ENCODE measurements around the gene ENO3. TPM values are rescaled to one million over a fixed set of nuclear protein-coding genes. Genes with fewer than 3 reads are reported as not detected.
"Not testable (repeated sequence)": the region's sequence is repeated elsewhere in the genome, so short reads cannot be mapped to it uniquely, and the experiment has no call there.

ENO3 gene
- 10 to 100 TPM; 16.0 to 22.9 (median 16.7) TPM for polyA plus RNA-seq (ENCODE audit: insufficient read length in 3 of 3)

DNA sequence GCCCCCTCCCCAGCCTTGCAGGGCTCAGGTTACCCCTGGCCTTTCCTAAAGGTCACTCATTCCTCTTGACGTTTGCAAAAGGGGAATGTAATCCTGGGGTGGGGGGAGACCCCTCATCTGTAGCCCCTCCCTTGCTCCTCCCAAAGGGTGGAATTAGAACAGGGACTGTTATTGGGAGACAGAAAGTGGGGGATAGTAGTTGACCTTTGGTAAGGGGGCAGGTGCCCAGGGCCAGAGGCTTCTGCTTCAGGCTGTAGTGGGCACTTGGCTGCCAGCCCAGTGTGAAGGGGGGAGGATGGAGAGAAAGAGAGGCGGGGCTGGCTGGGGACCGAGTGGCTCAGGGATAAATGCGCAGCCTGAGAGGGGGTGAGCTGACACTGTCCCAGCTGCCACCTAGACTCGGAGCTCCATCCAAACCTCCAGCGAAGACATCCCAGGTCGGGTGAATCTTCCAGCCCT lies at the start of gene ENO3:
TSS of gene ENO3 (plus strand) at position 374 of the 459 bp plus-strand sequence. CDS start 711 bp downstream, outside the sequence.
- no peak for DNase-seq (ENCODE audit: low read depth in 3 of 3, low spot score in 2 of 3)

DNA sequence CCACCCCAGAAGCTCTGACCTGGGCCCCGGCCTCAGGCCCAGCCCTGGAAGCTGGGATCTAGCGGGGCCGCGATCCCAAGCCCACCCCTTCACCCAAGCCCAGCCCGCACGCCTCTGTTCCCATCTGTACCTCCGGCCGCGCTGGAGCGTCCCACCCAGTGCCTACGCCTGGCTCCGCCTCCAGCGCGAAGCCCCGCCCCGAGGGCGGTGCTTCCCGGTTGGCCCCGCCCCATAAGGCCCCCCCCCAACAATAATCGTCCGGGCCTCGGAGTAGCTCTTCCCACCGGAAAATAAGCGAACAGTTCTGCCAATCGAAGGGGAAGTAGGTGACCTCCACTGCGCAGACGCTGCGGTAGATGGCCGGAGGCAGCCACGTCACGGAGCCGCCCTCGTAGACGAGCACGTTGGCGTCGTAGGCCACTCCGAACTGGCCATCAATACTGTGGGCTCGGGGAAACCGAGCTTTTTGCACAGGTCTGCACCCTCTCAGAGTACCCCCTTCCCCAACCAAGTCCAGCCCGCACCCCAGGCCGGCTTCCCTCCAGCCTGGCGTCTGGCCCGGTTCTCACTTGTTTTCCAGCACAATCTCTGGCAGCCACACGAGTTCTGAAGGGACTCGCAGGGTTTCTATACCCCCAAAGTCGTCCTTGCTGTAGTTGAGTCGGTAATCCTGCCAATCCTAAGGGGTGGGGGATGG lies 49.1 kb upstream of the ENO3 start:
- no peak for DNase-seq (ENCODE audit: low read depth in 3 of 3, low spot score in 2 of 3)

DNA sequence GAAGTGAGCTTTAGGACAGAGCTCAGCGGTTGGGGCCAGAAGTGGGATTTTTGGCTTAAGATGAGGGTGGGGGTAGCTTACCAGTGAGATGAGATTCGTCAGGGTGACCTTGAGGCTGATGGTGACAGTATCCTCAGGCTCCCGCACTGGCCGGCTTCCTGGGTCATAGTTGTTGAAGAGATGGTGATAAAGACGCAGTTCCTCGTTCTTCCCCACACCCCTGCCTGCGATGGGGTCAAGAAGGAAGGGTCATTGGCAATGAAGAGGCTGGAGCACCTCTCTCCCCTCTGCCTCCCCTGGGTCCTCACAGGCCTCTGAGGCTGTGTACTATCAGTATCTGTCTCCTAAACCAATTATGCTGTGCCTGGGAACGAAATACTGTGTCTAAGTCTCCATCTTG lies 48.4 kb upstream of the ENO3 start:
- DNase-seq (ENCODE audit: low read depth in 3 of 3, low spot score in 2 of 3), result no peak

DNA sequence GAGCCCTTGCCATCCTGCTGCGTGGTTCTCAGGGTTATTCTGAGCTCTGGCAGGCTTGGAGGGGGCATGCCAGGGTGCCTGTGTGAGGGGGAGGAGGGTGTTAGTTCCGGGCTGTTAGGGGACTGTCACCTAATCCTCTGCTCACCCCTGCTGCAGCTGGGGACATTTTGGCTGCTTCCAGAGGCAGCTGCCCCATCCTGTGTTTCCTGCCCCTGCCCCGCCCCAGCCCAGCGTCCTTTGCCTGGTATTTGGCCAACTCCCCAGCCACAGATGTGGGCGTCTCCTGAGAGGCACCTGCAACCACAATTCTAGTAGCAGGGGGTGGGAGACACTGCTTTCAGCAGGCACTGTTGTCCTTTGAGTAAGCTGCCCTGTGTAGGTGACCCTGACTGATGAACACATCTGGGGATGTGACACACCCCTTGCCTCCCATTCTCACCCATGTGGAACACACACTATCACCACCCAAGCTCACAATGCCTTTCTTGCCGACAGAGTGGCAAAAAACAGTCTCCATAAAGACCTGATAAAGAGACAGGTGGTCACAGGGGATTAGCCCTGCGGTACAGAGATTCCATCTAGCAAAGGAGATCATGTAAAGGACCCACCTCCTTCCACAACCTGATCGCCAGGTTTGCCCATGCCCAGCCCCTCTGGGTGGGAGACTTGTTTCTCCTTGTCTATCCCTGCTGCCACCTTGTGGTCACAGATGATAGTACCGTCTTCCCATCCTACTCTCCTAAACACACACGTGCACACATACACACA lies 47.7 kb upstream of the ENO3 start, which contains the start of gene CHRNE:
TSS of gene CHRNE (minus strand) at position 48 of the 768 bp plus-strand sequence. CDS start at position 13, 35 bp downstream.
- peak in 2 of 3 donors; percentile 74 to 77 for DNase-seq (ENCODE audit: low read depth in 3 of 3, low spot score in 2 of 3)

DNA sequence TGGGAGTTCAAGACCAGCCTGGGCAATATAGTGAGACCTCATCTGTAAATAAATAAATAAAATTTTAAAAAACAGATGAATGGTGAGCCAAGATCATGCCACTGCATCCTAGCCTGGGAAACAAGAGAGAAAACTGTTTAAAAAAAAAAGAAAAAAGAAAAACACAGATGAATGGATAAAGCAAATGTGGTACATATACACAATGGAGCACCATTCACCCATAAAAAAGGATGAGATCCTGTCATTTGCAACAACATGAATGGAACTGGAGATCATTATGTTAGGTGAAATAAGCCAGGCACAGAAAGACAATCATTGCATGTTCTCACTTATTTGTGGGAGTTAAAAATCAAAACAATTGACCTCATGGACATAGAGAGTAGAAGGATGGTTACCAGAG lies 44.3 kb upstream of the ENO3 start:
- not testable (repeated sequence) for DNase-seq (ENCODE audit: low read depth in 3 of 3, low spot score in 2 of 3)

DNA sequence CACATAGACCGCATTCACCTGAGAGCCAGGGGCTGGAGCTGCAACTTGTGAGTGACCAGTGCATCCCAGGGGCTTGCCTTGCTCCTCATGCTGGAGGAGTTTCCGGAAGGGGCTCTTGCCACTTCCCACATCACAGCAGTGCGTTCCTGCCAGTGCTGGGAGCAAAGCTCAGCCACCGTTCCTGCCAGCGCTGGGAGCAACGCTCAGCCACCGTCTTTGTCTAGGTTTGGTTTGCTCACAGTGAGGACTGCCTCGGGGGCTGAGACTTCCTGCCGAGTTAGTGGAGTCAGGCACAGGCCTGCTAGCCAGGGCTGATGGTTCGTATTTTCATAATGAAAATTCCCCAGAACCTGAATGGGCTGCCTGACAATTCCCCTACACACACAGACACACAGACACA lies 42.6 kb upstream of the ENO3 start:
- no peak for DNase-seq (ENCODE audit: low read depth in 3 of 3, low spot score in 2 of 3)

DNA sequence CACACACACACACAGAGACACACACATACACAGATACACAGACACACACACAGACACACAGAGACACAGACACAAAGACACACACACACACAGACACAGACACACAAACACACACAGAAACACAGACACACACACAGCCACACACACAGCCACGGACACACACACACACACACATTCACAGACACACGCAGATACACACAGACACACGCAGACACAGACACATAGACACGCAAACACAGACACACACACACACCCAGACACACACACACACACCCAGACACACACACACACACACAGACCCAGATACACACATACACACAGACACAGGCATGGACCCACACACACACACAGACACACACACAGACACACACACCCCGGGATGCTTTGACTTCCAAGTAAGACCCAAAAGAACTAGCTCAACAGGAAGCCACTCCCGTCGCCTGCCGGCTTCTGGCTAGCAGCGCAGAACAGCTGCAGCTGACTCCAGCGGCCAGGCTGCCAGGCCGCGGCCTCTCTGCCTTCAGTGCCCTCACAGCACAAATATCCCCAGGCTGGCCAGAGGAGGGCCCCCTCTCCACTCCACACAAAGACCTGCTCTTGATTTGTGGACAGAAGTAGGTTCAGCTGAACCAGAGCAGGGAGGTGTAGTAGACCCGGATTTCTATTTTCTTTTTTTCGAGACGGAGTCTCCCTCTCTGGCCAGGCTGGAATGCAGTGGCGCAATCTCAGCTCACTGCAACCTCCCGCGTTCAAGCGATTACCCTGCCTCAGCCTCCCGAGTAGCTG lies 42.0 kb upstream of the ENO3 start:
- DNase-seq (ENCODE audit: low read depth in 3 of 3, low spot score in 2 of 3), result peak in 2 of 3 donors; percentile 69 to 78

DNA sequence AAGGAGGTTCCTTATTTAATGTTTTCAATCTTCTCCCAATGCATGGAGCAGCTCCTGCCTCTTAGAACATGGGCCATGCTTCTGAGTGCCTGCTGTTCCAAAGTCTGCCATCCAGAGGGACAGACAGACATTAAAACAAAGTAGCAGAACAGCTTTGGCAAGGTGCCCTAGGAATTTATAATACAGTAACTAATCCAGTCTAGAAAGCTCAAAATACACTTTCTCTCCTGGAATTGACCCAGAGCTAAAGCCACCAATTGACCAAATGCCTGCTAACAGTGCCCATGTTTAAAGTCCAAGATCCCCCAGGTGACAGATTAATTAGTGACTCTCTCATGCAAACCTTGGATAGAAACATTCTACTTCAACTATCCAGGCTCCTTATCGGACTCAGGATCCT lies 36.9 kb upstream of the ENO3 start:
- DNase-seq (ENCODE audit: low read depth in 3 of 3, low spot score in 2 of 3), result no peak

DNA sequence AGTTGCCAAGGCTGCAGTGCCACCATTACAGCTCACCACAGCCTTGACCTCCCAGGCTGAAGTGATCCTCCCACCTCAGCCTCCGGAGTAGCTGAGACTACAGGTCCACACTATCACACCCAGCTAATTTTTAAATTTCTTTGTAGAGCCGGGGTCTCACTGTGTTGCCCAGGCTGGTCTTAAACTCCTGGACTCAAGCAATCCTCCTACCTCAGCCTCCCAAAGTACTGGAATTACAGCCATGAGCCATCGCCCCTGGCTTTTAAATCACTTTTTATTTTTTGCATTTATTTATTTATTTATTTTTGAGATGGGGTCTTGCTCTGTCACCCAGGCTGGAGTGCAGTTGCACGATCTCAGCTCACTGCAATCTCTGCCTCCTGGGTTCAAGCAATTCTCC lies 36.4 kb upstream of the ENO3 start:
- not testable (repeated sequence) for DNase-seq (ENCODE audit: low read depth in 3 of 3, low spot score in 2 of 3)

DNA sequence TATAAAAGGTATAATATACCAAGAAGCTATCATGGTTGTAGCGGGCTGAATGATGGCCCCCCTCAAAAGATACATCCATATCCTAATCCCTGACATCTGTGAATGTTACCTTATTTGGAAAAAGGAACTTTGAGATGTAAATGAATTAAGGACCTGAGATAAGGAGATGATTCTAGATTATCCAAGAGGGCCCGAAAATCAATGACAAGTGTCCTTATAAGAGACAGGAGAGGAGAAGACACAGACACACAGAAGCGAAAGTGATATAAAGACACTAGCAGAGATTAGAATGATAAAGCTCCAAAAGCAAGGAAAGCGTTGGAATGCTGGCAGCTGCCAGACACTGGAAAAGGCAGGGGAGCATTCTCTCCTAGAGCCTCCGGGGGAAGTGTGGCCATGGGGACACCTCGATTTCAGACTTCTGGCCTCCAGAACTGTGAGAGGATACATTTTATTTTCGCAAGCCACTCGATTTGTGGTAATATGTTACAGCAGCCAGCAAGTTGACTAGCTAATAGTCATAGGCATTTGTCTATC lies 31.3 kb upstream of the ENO3 start:
- DNase-seq (ENCODE audit: low read depth in 3 of 3, low spot score in 2 of 3), result no peak

DNA sequence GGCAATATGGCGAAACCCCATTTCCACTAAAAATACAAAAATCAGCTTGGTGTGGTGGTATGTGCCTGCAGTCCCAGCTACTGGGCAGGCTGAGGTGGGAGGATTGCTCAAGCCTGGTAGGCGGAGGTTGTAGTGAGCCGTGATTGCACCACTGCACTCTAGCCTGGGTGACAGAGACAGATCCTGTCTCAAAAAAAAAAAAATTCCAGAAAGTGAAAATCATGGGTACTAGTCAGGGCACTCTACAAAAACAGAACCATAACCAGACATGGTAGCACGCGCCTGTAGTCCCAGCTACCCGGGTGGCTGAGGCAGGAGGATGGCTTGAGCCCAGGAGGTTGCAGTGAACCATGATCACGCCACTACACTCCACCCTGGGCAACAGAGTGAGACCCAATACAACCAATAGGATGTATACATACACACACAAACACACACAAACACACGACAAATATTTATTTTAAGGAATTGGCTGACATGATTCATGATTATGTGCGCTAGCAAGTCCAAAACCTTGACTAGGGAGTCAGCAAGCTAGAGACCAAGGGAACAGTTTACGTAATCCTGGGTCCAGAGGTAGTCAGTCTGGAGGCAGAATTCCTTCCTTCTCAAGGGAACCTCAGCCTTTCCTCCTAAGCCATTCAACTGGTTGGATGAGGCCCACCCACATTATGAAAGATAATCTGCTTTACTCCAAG lies 30.4 kb upstream of the ENO3 start:
- no peak for DNase-seq (ENCODE audit: low read depth in 3 of 3, low spot score in 2 of 3)

DNA sequence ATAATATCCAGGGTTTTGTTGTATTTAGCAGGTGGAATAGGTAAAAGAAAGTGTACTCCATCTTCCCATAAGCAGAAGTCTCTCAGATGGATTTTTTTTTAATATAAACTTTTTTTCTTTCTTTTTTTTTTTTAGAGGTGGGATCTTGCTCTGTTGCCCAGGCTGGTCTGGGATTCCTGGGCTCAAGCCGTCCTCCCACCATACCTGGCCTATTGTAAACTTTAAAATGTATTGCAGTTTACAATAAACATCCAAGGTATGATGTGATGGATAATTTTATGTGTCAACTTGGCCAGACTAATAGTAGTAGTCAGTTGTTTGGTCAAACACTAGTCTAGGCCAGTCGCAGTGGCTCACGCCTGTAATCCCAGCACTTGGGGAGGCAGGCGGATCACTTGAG lies 29.6 kb upstream of the ENO3 start:
- no peak for DNase-seq (ENCODE audit: low read depth in 3 of 3, low spot score in 2 of 3)

DNA sequence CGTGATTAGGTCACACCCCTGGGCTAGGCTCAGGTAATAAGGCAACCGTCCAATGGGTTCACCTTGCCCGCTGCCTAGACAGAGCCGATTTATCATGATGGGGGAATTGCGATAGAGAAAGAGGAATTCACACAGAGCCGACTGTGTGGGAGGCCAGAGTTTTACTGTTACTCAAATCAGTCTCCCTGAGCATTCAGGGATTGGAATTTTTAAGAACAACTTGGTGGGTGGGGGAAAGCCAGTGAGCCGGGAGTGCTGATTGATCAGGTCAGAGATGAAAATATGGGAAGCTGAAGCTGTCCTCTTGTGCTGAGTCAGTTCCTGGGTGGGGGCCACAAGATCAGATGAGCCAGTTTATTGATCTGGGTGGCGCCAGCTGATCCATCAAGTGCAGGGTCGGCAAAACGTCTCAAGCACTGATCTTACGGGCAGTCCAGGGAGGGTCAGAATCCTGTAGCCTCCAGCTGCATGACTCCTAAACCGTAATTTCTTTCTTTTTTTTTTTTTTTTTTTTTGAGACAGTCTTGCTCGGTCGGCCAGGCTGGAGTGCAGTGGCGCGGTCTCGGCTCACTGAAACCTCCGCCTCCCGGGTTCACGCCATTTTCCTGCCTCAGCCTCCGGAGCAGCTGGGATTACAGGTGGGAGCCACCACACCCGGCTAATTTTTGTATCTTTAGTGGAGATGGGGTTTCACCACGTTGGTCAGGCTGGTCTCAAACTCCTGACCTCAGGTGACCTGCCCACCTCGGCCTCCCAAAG lies 24.2 kb upstream of the ENO3 start:
- DNase-seq (ENCODE audit: low read depth in 3 of 3, low spot score in 2 of 3), result not testable (repeated sequence)

DNA sequence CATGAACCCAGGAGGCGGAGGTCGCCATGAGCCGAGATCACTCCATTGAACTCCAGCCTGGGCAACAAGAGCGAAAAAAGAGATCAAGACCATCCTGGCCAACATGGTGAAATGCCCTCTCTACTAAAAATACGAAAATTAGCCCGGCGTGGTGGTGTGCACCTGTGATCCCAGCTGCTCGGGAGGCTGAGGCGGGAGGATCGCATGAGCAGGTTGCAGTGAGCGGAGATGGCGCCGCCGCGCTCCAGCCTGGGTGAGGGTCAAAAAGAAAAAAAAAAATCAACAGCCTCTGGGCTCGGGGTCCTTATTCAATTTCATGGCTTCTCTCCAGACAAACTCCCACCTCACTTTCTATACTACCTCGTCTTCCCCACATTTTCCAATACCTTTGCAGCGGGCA lies 22.0 kb upstream of the ENO3 start:
- DNase-seq (ENCODE audit: low read depth in 3 of 3, low spot score in 2 of 3), result no peak

DNA sequence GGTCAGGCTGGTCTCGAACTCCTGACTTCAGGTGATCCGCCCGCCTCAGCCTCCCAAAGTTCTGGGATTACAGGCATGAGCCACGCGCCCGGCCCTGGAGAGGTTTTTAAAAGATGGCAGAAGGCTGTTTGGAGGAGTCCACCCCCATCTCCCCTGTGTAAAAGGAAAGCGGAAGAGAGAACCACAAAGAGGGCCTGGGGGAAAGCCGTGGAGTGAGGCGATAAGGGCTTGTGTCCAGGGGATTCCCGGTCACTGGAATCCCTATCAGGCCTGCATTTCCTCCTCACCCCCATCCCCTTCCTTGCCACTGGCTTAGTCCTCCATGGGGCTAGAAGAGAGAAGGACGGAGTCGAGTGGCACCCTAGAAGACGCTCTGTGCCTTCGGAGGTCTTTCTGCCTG lies 19.0 kb upstream of the ENO3 start, which contains the start of gene GP1BA:
TSS of gene GP1BA (plus strand) at position 315 of the 400 bp plus-strand sequence. CDS start 328 bp downstream, outside the sequence.
- DNase-seq (ENCODE audit: low read depth in 3 of 3, low spot score in 2 of 3), result no peak

DNA sequence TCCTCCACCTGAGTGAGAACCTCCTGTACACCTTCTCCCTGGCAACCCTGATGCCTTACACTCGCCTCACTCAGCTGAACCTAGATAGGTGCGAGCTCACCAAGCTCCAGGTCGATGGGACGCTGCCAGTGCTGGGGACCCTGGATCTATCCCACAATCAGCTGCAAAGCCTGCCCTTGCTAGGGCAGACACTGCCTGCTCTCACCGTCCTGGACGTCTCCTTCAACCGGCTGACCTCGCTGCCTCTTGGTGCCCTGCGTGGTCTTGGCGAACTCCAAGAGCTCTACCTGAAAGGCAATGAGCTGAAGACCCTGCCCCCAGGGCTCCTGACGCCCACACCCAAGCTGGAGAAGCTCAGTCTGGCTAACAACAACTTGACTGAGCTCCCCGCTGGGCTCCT lies 18.2 kb upstream of the ENO3 start:
- DNase-seq (ENCODE audit: low read depth in 3 of 3, low spot score in 2 of 3), result no peak

DNA sequence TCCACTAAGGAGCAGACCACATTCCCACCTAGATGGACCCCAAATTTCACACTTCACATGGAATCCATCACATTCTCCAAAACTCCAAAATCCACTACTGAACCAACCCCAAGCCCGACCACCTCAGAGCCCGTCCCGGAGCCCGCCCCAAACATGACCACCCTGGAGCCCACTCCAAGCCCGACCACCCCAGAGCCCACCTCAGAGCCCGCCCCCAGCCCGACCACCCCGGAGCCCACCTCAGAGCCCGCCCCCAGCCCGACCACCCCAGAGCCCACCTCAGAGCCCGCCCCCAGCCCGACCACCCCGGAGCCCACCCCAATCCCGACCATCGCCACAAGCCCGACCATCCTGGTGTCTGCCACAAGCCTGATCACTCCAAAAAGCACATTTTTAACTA lies 17.3 kb upstream of the ENO3 start:
- no peak for DNase-seq (ENCODE audit: low read depth in 3 of 3, low spot score in 2 of 3)

DNA sequence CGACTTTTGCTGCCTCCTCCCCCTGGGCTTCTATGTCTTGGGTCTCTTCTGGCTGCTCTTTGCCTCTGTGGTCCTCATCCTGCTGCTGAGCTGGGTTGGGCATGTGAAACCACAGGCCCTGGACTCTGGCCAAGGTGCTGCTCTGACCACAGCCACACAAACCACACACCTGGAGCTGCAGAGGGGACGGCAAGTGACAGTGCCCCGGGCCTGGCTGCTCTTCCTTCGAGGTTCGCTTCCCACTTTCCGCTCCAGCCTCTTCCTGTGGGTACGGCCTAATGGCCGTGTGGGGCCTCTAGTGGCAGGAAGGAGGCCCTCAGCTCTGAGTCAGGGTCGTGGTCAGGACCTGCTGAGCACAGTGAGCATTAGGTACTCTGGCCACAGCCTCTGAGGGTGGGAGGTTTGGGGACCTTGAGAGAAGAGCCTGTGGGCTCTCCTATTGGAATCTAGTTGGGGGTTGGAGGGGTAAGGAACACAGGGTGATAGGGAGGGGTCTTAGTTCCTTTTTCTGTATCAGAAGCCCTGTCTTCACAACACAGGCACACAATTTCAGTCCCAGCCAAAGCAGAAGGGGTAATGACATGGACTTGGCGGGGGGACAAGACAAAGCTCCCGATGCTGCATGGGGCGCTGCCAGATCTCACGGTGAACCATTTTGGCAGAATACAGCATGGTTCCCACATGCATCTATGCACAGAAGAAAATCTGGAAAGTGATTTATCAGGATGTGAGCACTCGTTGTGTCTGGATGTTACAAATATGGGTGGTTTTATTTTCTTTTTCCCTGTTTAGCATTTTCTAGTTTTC lies 16.5 kb upstream of the ENO3 start:
- DNase-seq (ENCODE audit: low read depth in 3 of 3, low spot score in 2 of 3), result no peak

DNA sequence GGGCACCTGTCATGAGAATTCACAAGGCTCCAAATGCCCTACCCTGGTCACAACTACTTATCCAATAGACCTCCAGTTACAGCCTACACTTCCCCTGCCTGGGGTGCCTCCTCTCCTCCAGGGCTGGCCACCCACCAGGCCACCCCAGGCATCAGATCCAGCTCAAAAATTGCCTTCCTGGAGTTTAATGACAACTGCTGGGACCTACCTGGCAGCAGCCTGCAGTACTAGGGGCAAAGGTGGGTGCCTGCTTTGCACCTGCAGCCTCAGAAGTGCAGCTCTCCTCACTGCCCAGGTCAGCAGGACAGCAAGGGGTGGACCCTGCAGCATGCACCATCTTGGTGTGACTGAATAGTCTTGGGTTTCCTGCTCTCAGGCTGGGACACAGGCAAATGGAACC lies 15.3 kb upstream of the ENO3 start:
- no peak for DNase-seq (ENCODE audit: low read depth in 3 of 3, low spot score in 2 of 3)

Measured in right renal cortex interstitium (tissue), 3 donors.